H1 (cell line): Measurements from ENCODE around the gene MOCS1. TPM values are rescaled to one million over a fixed set of nuclear protein-coding genes. Genes with fewer than 3 reads are reported as not detected.

Experiments used
- ASH2L ChIP-seq: fragments of 200-600, 300-600 bp; sonication (generic); IDR thresholded peaks from one replicate; pipeline ENCODE4 v1.7.1; 2017; ENCODE audit warnings: low read length
- ATF3 ChIP-seq: IDR thresholded peaks from 2 replicates; pipeline ENCODE4 v1.6.1; 2011; ENCODE audit warnings: low read depth, mild to moderate bottlenecking, low read length; ENCODE audit not compliant: insufficient read depth
- CEBPB ChIP-seq: IDR thresholded peaks from 2 replicates; pipeline ENCODE4 v1.6.1; 2012; ENCODE audit warnings: low read depth, low read length
- CHD7 ChIP-seq: fragments of 300-600 bp; sonication (generic); IDR thresholded peaks from 2 replicates; pipeline ENCODE4 v1.7.1; 2012; ENCODE audit warnings: low read length, moderate library complexity, mild to moderate bottlenecking, inconsistent platforms; ENCODE audit not compliant: insufficient replicate concordance
- CTBP2 ChIP-seq: IDR thresholded peaks from 2 replicates; pipeline ENCODE4 v1.7.0; 2011; ENCODE audit warnings: borderline replicate concordance, mild to moderate bottlenecking, moderate library complexity, mixed read lengths, low read length; ENCODE audit not compliant: insufficient read depth, insufficient read length
- EP300 ChIP-seq, 2 experiments: IDR thresholded peaks; 1 replicate in 1 of 2; 2 replicates in 1 of 2; pipeline ENCODE4 v1.6.1; 2011 to 2012; ENCODE audit warnings: low read depth in 2 of 2, low read length in 2 of 2, mild to moderate bottlenecking in 2 of 2, borderline replicate concordance in 1 of 2, inconsistent platforms in 1 of 2, moderate library complexity in 1 of 2
- GTF2F1 ChIP-seq: IDR thresholded peaks from 2 replicates; pipeline ENCODE4 v1.6.1; 2012; ENCODE audit warnings: low read depth, low read length, improper control_type of control experiment, borderline replicate concordance
- SRF ChIP-seq: IDR thresholded peaks from 2 replicates; pipeline ENCODE4 v1.6.1; 2011; ENCODE audit warnings: mild to moderate bottlenecking, low read depth, low read length, moderate library complexity
- TAF1 ChIP-seq: IDR thresholded peaks from 2 replicates; pipeline ENCODE4 v1.6.1; 2011; ENCODE audit warnings: mild to moderate bottlenecking, low read depth, low read length
- TBP ChIP-seq: IDR thresholded peaks from 2 replicates; pipeline ENCODE4 v1.6.1; 2011; ENCODE audit warnings: low read depth, low read length, improper control_type of control experiment
- polyA plus RNA-seq, 7 experiments: library from polyadenylated mRNA; depleted of rRNA in 3 of 7; stranded (reverse) in 5 of 7; unstranded in 2 of 7; fragments of >200 nt in 5 of 7; fragments of 200-250 nt in 2 of 7; gene quantifications; 1 replicate in 5 of 7; 2 replicates in 1 of 7; 4 replicates in 1 of 7; pipeline versions ENCODE4 v1.2.1 to v1.2.3, GENCODE V29; 2011 to 2013; ENCODE audit warnings: missing spikeins in 2 of 7, mixed read lengths in 2 of 7
- total RNA-seq: library from RNA; stranded (reverse); fragmentation: NEBNext Ultra II Directional; extraction: Animal tissue kit (Norgen Biotek cat#: 25700); gene quantifications from 2 replicates; pipeline ENCODE4 v1.2.1, GENCODE V29; 2021
- TF ChIP-seq, protein P1 (sequence below): IDR thresholded peaks from 2 replicates; pipeline ENCODE4 v1.6.1; 2012; ENCODE audit warnings: inconsistent platforms

Gene MOCS1
- total and polyA plus RNA-seq, 2 of the 8 experiments (the other 6 are each of a cell fraction or from before 2014, with no cell fraction given): 13.4 to 19.7 TPM

DNA sequence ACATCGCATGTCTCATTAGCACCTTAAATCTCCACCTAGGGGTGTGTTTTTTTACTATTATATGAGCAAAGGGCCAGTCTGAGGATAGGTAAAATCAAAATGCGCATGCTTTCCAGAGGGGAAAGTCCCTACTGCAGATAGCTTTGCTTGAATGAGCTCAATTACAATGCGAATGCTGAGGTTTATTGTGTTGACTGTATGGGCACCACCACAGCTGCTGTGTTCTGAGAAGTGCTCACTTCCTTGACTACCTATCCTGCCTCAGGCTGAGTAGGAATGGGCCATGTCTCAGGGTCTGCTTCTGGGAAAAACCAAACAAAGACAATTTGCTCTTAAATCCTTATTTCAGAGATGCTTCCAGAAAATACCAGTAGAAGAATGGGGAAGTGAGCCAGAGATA, 36.6 kb downstream of the MOCS1 start (continued):
- no peak for TF ChIP-seq CHD7
- TF ChIP-seq SRF: no peak
- no peak for TF ChIP-seq CEBPB
- TF ChIP-seq, protein P1, sequence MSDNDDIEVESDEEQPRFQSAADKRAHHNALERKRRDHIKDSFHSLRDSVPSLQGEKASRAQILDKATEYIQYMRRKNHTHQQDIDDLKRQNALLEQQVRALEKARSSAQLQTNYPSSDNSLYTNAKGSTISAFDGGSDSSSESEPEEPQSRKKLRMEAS: no peak
- no peak for TF ChIP-seq EP300 (IDR thresholded peaks at IDR 0.05; ENCODE audit: borderline replicate concordance in 1 of 2, low read depth in 2 of 2, low read length in 2 of 2)
- TF ChIP-seq CTBP2: no peak
- no peak for TF ChIP-seq TBP
- TF ChIP-seq ATF3: no peak
- no peak for TF ChIP-seq TAF1
- TF ChIP-seq GTF2F1: no peak
- no peak for TF ChIP-seq ASH2L
